ENCODE results near the gene AMPD2.

AMPD2 gene

GRCh38 chr1:109619576-109620400, at the start of gene AMPD2, which contains the start of gene GNAT2:
Gene AMPD2, plus strand, starts transcription at chr1:109619837. Its CDS starts 1,339 bp downstream, at chr1:109621176.
Gene GNAT2, minus strand, starts transcription at chr1:109619616. Its CDS starts 6,746 bp downstream, at chr1:109612870.
- DNase-seq = peak; percentile 84 to 88

GRCh38 chr1:109570414-109570813, 49.2 kb upstream of the AMPD2 start:
- no peak for DNase-seq

GRCh38 chr1:109573785-109574184, 45.9 kb upstream of the AMPD2 start:
- DNase-seq = no peak

- DNase-seq = no peak
Observed at GRCh38 chr1:109578947-109579443, 40.6 kb upstream of the AMPD2 start.

GRCh38 chr1:109579491-109579890, 40.1 kb upstream of the AMPD2 start:
- DNase-seq = no peak

- DNase-seq = no peak
Observed at GRCh38 chr1:109582021-109582420, 37.6 kb upstream of the AMPD2 start.

GRCh38 chr1:109584766-109585165, 34.9 kb upstream of the AMPD2 start:
- DNase-seq = no peak

GRCh38 chr1:109586055-109586454, 33.6 kb upstream of the AMPD2 start:
- DNase-seq = no peak

- no peak for DNase-seq
Observed at GRCh38 chr1:109589177-109589576, 30.5 kb upstream of the AMPD2 start.

GRCh38 chr1:109589679-109590078, 30.0 kb upstream of the AMPD2 start:
- DNase-seq = no peak

- DNase-seq = no peak
Observed at GRCh38 chr1:109592916-109593315, 26.7 kb upstream of the AMPD2 start.

- no peak for DNase-seq
Observed at GRCh38 chr1:109595531-109595930, 24.1 kb upstream of the AMPD2 start.

- DNase-seq = no peak
Observed at GRCh38 chr1:109598156-109598555, 21.5 kb upstream of the AMPD2 start.

- no peak for DNase-seq
Observed at GRCh38 chr1:109598655-109599054, 21.0 kb upstream of the AMPD2 start.

GRCh38 chr1:109603229-109603628, 16.4 kb upstream of the AMPD2 start:
- DNase-seq = peak in 1 of 2 donors; percentile 31

- no peak for DNase-seq
Observed at GRCh38 chr1:109605381-109605780, 14.3 kb upstream of the AMPD2 start.

- no peak for DNase-seq
Observed at GRCh38 chr1:109609881-109610280, 9.8 kb upstream of the AMPD2 start.

- DNase-seq = no peak
Observed at GRCh38 chr1:109610609-109611307, 8.9 kb upstream of the AMPD2 start.

- no peak for DNase-seq
Observed at GRCh38 chr1:109611308-109611990, 8.2 kb upstream of the AMPD2 start.

- DNase-seq = no peak
Observed at GRCh38 chr1:109613361-109614147, 6.1 kb upstream of the AMPD2 start.

GRCh38 chr1:109615879-109616278, 3.8 kb upstream of the AMPD2 start:
- peak; percentile 57 to 65 for DNase-seq

- DNase-seq = no peak
Observed at GRCh38 chr1:109616391-109616790, 3.2 kb upstream of the AMPD2 start.

All from CD4-positive, alpha-beta T cell treated with Interferon alpha-2 for 1 hour (primary cell).